Non-pigmented ciliary epithelial cell (primary cell): ENCODE measurements around the gene APOL1.
"Not testable (repeated sequence)": the region's sequence is repeated elsewhere in the genome, so short reads cannot be mapped to it uniquely, and the experiment has no call there.

Source experiments
- DNase-seq: peaks from one replicate; pipeline ENCODE4 v3.0.0-alpha.2; 2010; ENCODE audit warnings: low read depth

APOL1 gene

GRCh38 chr22:36245805-36246356, 7.1 kb upstream of the APOL1 start:
- DNase-seq = no peak

GRCh38 chr22:36246718-36247117, 6.2 kb upstream of the APOL1 start:
- no peak for DNase-seq

GRCh38 chr22:36247955-36248354, 5.0 kb upstream of the APOL1 start:
- DNase-seq = no peak

GRCh38 chr22:36249160-36249559, 3.8 kb upstream of the APOL1 start:
- no peak for DNase-seq

GRCh38 chr22:36250292-36250960, 2.5 kb upstream of the APOL1 start:
- DNase-seq = not testable (repeated sequence)

GRCh38 chr22:36251979-36252608, 839 bp upstream of the APOL1 start:
- DNase-seq = not testable (repeated sequence)

- DNase-seq = no peak
Observed at GRCh38 chr22:36253523-36254490, 874 bp downstream of the APOL1 start.

GRCh38 chr22:36255572-36255971, 2.6 kb downstream of the APOL1 start:
- DNase-seq = not testable (repeated sequence)

- no peak for DNase-seq
Observed at GRCh38 chr22:36256478-36256877, 3.5 kb downstream of the APOL1 start.

GRCh38 chr22:36257308-36257707, 4.4 kb downstream of the APOL1 start:
- DNase-seq = no peak

GRCh38 chr22:36257948-36258670, 5.2 kb downstream of the APOL1 start:
- DNase-seq = no peak

- DNase-seq = no peak
Observed at GRCh38 chr22:36258701-36259614, 6.0 kb downstream of the APOL1 start.

- no peak for DNase-seq
Observed at GRCh38 chr22:36259615-36260300, 6.8 kb downstream of the APOL1 start.

- not testable (repeated sequence) for DNase-seq
Observed at GRCh38 chr22:36261675-36262074, 8.7 kb downstream of the APOL1 start.

- not testable (repeated sequence) for DNase-seq
Observed at GRCh38 chr22:36262307-36262706, 9.4 kb downstream of the APOL1 start.

GRCh38 chr22:36263216-36263673, 10.3 kb downstream of the APOL1 start:
- not testable (repeated sequence) for DNase-seq

GRCh38 chr22:36263886-36264664, 11.1 kb downstream of the APOL1 start:
- DNase-seq = not testable (repeated sequence)

GRCh38 chr22:36267058-36267457, 14.1 kb downstream of the APOL1 start:
- no peak for DNase-seq

GRCh38 chr22:36267896-36268485, 15.1 kb downstream of the APOL1 start:
- DNase-seq = no peak
